ENCODE measurements around the gene TARS3. TPM values are rescaled to one million over a fixed set of nuclear protein-coding genes. Genes with fewer than 3 reads are reported as not detected.

TARS3 gene
- total and polyA plus RNA-seq, 4 donors = 2.8 to 20.6 (median 13.2) TPM

DNA sequence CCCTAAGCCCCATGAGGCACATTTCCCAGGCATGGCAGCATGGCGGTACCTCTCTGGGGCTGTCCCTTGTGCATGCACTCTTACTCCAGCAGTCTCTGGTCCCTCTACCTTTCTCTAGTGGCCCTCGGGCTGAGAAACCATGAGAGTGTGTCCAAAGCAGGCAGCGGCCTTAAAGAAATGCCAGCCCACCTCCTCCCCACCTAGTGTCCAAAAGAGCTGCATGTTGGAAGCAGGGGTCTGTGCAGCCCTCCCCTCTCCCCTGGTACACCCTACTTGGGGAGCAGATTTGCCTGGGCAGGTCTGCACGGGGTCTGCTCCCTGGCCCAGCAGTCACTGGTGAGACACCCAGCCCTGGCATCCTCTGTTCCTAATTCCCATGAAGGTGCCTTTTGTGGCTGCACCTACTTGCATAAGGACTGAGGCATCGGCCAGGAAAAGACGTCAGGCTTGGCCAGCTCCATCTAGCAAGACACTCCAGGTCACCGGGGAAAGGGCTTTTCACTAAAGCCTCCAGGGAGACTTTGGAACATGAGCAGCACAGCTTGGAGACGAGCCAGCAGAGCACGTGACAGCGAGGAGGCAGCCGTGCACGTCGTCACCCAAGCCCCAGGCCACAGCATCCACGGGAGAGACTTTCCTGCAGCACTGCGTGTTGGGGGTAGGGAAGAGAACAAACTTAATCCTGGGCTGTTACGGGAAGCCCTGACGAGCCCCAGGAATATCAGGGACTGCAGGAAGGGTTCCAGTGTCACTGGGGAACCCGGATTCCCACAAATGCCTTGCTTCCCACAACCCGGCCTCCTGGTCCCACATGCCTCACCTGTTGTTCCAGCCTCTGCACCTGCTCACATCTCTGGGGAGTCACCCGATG is 110.9 kb downstream of the TARS3 start:
- no peak overlapping the region for H3K4me3 ChIP-seq (ENCODE audit: low read length in 2 of 2)
- WGBS, 2 donors = 26 to 30% methylated on average over 20 of the region's 20 CpGs
- H3K36me3 ChIP-seq (ENCODE audit: control insufficient read depth in 1 of 2, insufficient read depth in 2 of 2, low read length in 1 of 2) = no peaks in the 10 kb centered on the region
- H3K27ac ChIP-seq (ENCODE audit: low read depth in 1 of 2, low read length in 2 of 2) = no peak overlapping the region
- ATAC-seq (ENCODE audit: low FRiP score) (no peak), DNase-seq (peak; percentile 80 to 91)
- intact Hi-C loops (cut with DNase I) = no loop called here
- no peaks in the 10 kb centered on the region for H3K27me3 ChIP-seq (ENCODE audit: control insufficient read depth in 1 of 2, insufficient read depth in 2 of 2, low read length in 1 of 2)
- no peaks in the 10 kb centered on the region for H3K9me3 ChIP-seq (ENCODE audit: control insufficient read depth, low read length)
- H3K4me1 ChIP-seq (ENCODE audit: control insufficient read depth in 1 of 2, insufficient read depth in 2 of 2, low read length in 2 of 2) = no peaks in the 10 kb centered on the region

DNA sequence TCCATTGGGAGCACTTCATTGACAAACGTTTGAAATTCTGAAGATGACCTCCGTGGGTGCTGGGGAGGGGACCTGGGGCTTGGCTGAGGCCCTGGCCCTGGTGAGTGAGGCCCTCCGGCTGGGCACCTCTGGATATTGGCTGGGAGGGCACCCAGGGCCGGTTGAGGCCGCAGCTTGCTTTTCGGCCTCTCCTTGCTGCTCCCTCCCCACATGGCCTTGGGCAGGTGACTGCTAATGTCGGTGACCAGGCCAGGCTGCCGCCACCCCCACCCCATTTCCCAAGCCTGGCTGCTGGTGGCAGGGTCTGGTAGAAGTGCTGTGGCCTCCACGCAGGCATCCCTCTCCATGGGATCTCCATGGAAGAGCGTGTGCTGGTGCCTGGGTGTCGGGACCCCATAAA is 111.6 kb downstream of the TARS3 start:
- no peaks in the 10 kb centered on the region for H3K4me1 ChIP-seq (ENCODE audit: control insufficient read depth in 1 of 2, insufficient read depth in 2 of 2, low read length in 2 of 2)
- H3K36me3 ChIP-seq (ENCODE audit: control insufficient read depth in 1 of 2, insufficient read depth in 2 of 2, low read length in 1 of 2) = no peaks in the 10 kb centered on the region
- H3K27me3 ChIP-seq (ENCODE audit: control insufficient read depth in 1 of 2, insufficient read depth in 2 of 2, low read length in 1 of 2) = no peaks in the 10 kb centered on the region
- peak in 1 of 2 donors; percentile 69 for DNase-seq
- H3K27ac ChIP-seq (ENCODE audit: low read depth in 1 of 2, low read length in 2 of 2) = no peak overlapping the region
- 88 to 93% methylated on average over 11 of the region's 11 CpGs for WGBS, 2 donors
- ATAC-seq (ENCODE audit: low FRiP score) = no peak
- intact Hi-C loops (cut with DNase I) = no loop called here
- no peaks in the 10 kb centered on the region for H3K9me3 ChIP-seq (ENCODE audit: control insufficient read depth, low read length)
- H3K4me3 ChIP-seq (ENCODE audit: low read length in 2 of 2) = no peak overlapping the region

DNA sequence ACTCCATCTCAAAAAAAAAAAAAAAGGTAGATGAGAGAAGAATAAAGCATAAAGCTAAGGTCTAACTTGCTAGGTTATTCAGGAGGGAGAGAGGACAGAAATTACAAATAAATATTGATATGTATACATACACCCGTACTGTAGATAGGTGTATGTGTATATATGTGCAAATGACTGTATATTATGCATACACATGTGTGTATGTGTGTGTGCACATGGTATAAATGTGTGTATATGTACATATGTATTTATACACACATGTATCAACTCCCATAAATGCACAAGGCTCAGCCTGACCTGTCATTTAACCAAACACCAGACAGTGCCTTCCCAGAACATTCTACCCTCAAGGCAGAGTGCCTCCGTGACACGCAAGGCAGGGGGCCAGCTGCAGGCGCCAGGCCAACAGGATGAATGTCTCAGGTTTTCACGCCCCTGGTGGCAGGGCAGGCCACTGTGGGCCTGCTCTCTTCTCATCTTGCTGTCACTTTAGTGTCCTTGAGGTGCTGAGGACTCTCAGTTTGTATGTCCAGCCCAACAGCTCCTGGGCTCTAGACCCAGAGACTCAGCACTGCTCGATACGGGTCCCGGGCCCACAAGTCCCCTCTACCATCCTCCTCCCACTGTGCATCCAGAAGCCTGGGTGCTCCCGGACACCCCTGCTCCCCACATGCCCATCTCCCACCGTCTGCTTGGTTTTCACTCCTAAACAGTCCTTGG is 112.5 kb downstream of the TARS3 start:
- Histone ChIP-seq H3K4me1 (ENCODE audit: control insufficient read depth in 1 of 2, insufficient read depth in 2 of 2, low read length in 2 of 2) (no peaks in the 10 kb centered on the region), H3K9me3 (ENCODE audit: control insufficient read depth, low read length) (no peaks in the 10 kb centered on the region), H3K27me3 (ENCODE audit: control insufficient read depth in 1 of 2, insufficient read depth in 2 of 2, low read length in 1 of 2) (no peaks in the 10 kb centered on the region), H3K36me3 (ENCODE audit: control insufficient read depth in 1 of 2, insufficient read depth in 2 of 2, low read length in 1 of 2) (no peaks in the 10 kb centered on the region), H3K27ac (ENCODE audit: low read depth in 1 of 2, low read length in 2 of 2) (no peak overlapping the region), H3K4me3 (ENCODE audit: low read length in 2 of 2) (no peak overlapping the region)
- WGBS, 2 donors = 94 to 95% methylated on average over 10 of the region's 10 CpGs
- intact Hi-C loops (cut with DNase I) = no loop called here
- DNase-seq = peak in 1 of 2 donors; percentile 71
- no peak for ATAC-seq (ENCODE audit: low FRiP score)

DNA sequence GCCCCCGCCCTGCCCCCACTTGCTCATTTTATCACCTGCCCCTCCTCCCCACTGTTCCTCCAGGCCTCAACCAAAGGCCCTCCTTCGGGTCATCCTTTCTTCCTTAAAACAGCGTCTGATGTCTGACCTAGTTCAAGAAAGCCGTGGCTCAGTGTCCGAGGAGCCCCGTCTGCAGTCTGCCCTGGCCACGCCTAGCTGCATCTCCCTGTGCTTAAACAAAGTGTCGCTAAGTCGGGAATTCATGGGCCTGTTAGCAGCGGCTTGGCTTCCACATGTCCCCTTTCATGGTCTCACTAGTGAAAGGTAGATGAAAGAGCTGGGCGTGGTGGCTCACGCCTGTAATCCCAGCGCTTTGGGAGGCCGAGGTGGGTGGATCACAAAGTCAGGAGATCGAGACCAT is 113.3 kb downstream of the TARS3 start:
- Histone ChIP-seq H3K9me3 (ENCODE audit: control insufficient read depth, low read length) (no peaks in the 10 kb centered on the region), H3K27me3 (ENCODE audit: control insufficient read depth in 1 of 2, insufficient read depth in 2 of 2, low read length in 1 of 2) (no peaks in the 10 kb centered on the region), H3K27ac (ENCODE audit: low read depth in 1 of 2, low read length in 2 of 2) (no peak overlapping the region), H3K4me3 (ENCODE audit: low read length in 2 of 2) (no peak overlapping the region), H3K36me3 (ENCODE audit: control insufficient read depth in 1 of 2, insufficient read depth in 2 of 2, low read length in 1 of 2) (no peaks in the 10 kb centered on the region), H3K4me1 (ENCODE audit: control insufficient read depth in 1 of 2, insufficient read depth in 2 of 2, low read length in 2 of 2) (no peaks in the 10 kb centered on the region)
- 90 to 92% methylated on average over 15 of the region's 15 CpGs for WGBS, 2 donors
- intact Hi-C loops (cut with DNase I) = no loop called here
- ATAC-seq (ENCODE audit: low FRiP score) = no peak
- no peak for DNase-seq

DNA sequence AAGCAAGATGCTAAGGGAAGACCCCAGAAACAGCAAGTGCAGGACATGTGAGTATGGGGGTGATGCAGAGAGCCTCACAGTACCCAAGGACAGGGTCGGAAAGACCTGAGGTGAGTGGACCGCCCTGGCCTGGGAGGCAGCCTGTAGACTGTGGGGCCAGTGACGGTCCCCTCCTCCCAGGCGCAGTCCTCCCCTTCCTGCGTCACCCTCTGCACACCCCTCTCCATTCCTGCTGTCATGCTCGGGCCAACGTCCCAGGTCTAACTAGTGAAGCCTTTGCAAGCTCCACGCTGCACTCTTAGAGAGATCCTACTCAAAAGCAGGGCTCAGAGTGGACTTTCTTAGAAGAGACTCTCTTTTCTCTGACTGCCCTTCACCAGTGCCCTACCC is 113.7 kb downstream of the TARS3 start:
- H3K4me3 ChIP-seq (ENCODE audit: low read length in 2 of 2) = no peak overlapping the region
- H3K4me1 ChIP-seq (ENCODE audit: control insufficient read depth in 1 of 2, insufficient read depth in 2 of 2, low read length in 2 of 2) = no peaks in the 10 kb centered on the region
- H3K27me3 ChIP-seq (ENCODE audit: control insufficient read depth in 1 of 2, insufficient read depth in 2 of 2, low read length in 1 of 2) = no peaks in the 10 kb centered on the region
- intact Hi-C loops (cut with DNase I) = no loop called here
- no peaks in the 10 kb centered on the region for H3K36me3 ChIP-seq (ENCODE audit: control insufficient read depth in 1 of 2, insufficient read depth in 2 of 2, low read length in 1 of 2)
- H3K9me3 ChIP-seq (ENCODE audit: control insufficient read depth, low read length) = no peaks in the 10 kb centered on the region
- ATAC-seq (ENCODE audit: low FRiP score) (no peak), DNase-seq (peak in 1 of 2 donors; percentile 46)
- H3K27ac ChIP-seq (ENCODE audit: low read depth in 1 of 2, low read length in 2 of 2) = no peak overlapping the region
- WGBS, 2 donors = 92 to 94% methylated on average over 8 of the region's 8 CpGs

DNA sequence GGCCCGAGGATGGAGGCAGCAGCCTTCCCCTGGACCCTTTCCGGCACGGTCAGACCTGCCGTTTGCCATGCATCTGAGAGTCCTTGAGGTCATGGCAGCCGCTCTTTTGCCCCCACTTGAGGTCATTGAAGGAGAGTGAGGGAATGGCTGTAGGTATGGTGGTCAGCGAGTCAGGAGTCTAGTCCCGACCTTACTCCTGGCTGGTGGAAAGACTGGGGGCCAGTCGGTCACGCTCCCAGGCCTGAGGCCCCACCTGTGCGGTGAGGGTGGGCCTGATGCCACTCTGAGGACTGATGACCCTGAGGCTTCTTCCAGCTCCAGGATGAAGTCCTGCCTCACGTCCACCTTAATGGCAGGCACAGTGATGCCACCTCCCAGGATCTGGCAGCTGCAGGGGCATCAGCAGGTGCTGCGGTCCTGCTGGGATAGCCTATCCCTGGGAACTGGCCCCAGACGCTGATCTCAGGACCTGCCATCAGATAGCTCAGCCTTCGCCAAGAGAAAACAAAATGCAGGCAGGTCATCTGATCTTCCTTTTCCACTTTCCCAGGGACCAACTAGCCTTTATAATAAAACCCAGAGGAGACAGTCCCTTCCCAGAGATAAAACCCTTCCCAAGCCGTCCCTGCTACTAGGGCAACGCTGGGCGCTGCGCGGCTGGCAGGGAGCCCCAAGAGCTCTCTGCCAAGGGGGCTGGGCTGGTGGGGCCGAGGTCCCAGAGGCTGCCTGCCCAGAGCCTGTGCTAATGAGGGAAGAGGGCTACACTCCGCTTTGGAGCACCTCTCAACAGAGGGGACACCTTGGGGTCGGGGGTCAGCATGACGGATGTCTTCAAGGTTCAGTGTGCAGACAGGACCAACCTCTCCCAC is 114.3 kb downstream of the TARS3 start:
- ATAC-seq (ENCODE audit: low FRiP score) (no peak), DNase-seq (peak in 1 of 2 donors; percentile 62)
- Histone ChIP-seq H3K27me3 (ENCODE audit: control insufficient read depth in 1 of 2, insufficient read depth in 2 of 2, low read length in 1 of 2) (no peaks in the 10 kb centered on the region), H3K9me3 (ENCODE audit: control insufficient read depth, low read length) (no peaks in the 10 kb centered on the region), H3K36me3 (ENCODE audit: control insufficient read depth in 1 of 2, insufficient read depth in 2 of 2, low read length in 1 of 2) (no peaks in the 10 kb centered on the region), H3K4me3 (ENCODE audit: low read length in 2 of 2) (no peak overlapping the region), H3K4me1 (ENCODE audit: control insufficient read depth in 1 of 2, insufficient read depth in 2 of 2, low read length in 2 of 2) (no peaks in the 10 kb centered on the region), H3K27ac (ENCODE audit: low read depth in 1 of 2, low read length in 2 of 2) (no peak overlapping the region)
- intact Hi-C loops (cut with DNase I) = loop anchor here in 1 of 2 donors (10.0 kb wide), 1 partner anchor 65 kb away; no protein-coding TSS in a partner anchor
- WGBS, 2 donors = 72 to 75% methylated on average over 23 of the region's 23 CpGs

DNA sequence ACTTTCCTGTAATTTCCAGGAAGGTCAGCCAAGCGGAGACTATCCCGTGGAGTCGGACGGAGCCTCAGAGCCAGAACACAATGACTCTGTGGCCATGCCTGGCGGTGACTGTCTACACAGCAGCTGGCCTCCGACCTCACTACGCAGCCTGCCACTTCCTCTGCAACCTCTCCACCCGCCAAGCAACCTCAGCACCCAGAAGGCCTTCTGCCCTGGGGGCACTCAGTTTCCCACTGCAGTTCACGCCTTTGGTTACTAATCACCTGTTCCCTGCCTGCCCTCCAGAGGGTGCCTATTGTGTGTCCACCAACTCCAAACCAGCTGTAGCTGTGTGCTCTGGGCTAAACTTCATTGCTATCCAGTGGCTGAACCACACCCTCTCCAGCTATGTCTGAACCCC is 116.1 kb downstream of the TARS3 start:
- WGBS, 2 donors = 90 to 91% methylated on average over 9 of the region's 9 CpGs
- H3K4me1 ChIP-seq (ENCODE audit: control insufficient read depth in 1 of 2, insufficient read depth in 2 of 2, low read length in 2 of 2) = no peaks in the 10 kb centered on the region
- intact Hi-C loops (cut with DNase I) = loop anchor here in 1 of 2 donors (10.0 kb wide), 1 partner anchor 63 kb away; no protein-coding TSS in a partner anchor
- no peak for DNase-seq
- H3K9me3 ChIP-seq (ENCODE audit: control insufficient read depth, low read length) = no peaks in the 10 kb centered on the region
- H3K27me3 ChIP-seq (ENCODE audit: control insufficient read depth in 1 of 2, insufficient read depth in 2 of 2, low read length in 1 of 2) = no peaks in the 10 kb centered on the region
- ATAC-seq (ENCODE audit: low FRiP score) = no peak
- no peak overlapping the region for H3K4me3 ChIP-seq (ENCODE audit: low read length in 2 of 2)
- no peaks in the 10 kb centered on the region for H3K36me3 ChIP-seq (ENCODE audit: control insufficient read depth in 1 of 2, insufficient read depth in 2 of 2, low read length in 1 of 2)
- no peak overlapping the region for H3K27ac ChIP-seq (ENCODE audit: low read depth in 1 of 2, low read length in 2 of 2)

DNA sequence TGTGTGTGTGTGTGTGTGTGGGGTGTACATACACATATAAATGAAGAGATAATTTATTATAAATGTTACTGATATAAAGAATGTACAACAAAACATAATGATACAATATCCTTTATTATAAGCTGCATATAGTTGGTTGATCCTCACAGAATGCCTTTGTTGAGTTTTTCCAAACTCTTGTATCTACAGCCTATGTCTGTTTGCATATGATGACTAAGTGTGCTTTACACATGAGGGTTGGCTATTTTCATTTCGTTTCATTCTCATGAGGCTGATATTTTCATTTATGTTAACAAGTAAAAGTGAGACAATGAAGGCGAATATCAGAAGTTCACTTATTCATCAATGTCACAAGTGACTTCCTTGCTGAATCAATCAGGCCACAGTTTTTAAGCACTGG is 117.2 kb downstream of the TARS3 start:
- H3K27ac ChIP-seq (ENCODE audit: low read depth in 1 of 2, low read length in 2 of 2) = no peak overlapping the region
- H3K27me3 ChIP-seq (ENCODE audit: control insufficient read depth in 1 of 2, insufficient read depth in 2 of 2, low read length in 1 of 2) = no peaks in the 10 kb centered on the region
- H3K4me3 ChIP-seq (ENCODE audit: low read length in 2 of 2) = no peak overlapping the region
- WGBS, 2 donors = 70 to 71% methylated on average over 2 of the region's 2 CpGs
- H3K36me3 ChIP-seq (ENCODE audit: control insufficient read depth in 1 of 2, insufficient read depth in 2 of 2, low read length in 1 of 2) = no peaks in the 10 kb centered on the region
- ATAC-seq (ENCODE audit: low FRiP score) (no peak), DNase-seq (no peak)
- intact Hi-C loops (cut with DNase I) = loop anchor here in 1 of 2 donors (10.0 kb wide), 1 partner anchor 62 kb away; no protein-coding TSS in a partner anchor
- H3K9me3 ChIP-seq (ENCODE audit: control insufficient read depth, low read length) = no peaks in the 10 kb centered on the region
- no peaks in the 10 kb centered on the region for H3K4me1 ChIP-seq (ENCODE audit: control insufficient read depth in 1 of 2, insufficient read depth in 2 of 2, low read length in 2 of 2)
